Duodenal mucosa (tissue), 2 donors: Measurements from ENCODE around the gene BIRC7.

ENCODE experiments used
- H3K27ac ChIP-seq: one replicate; pipeline ENCODE4 v1.7.0; 2013; ENCODE audit warnings: low read depth, low read length
- H3K27me3 ChIP-seq, 2 donors: one replicate each; pipeline ENCODE4 v1.7.0; 2013; ENCODE audit warnings: low read length in 2 of 2, control low read depth in 1 of 2; ENCODE audit not compliant: insufficient read depth in 2 of 2, control insufficient read depth in 1 of 2
- H3K36me3 ChIP-seq, 2 donors: one replicate each; pipeline ENCODE4 v1.7.0; 2013; ENCODE audit warnings: low read length in 2 of 2, control low read depth in 1 of 2; ENCODE audit not compliant: insufficient read depth in 2 of 2, control insufficient read depth in 1 of 2
- H3K4me1 ChIP-seq, 2 donors: one replicate each; pipeline ENCODE4 v1.7.0; 2013; ENCODE audit warnings: low read length in 2 of 2, control low read depth in 1 of 2; ENCODE audit not compliant: insufficient read depth in 2 of 2, control insufficient read depth in 1 of 2
- H3K4me3 ChIP-seq, 2 donors: one replicate each; pipeline ENCODE4 v1.7.0; 2013; ENCODE audit warnings: low read length in 2 of 2, low read depth in 1 of 2
- H3K9ac ChIP-seq, 2 donors: one replicate each; pipeline ENCODE4 v1.7.0; 2013; ENCODE audit warnings: low read length in 2 of 2, low read depth in 1 of 2
- H3K9me3 ChIP-seq, 2 donors: one replicate each; pipeline ENCODE4 v1.7.0; 2013; ENCODE audit warnings: low read length in 2 of 2, control low read depth in 1 of 2; ENCODE audit not compliant: control insufficient read depth in 1 of 2

Gene BIRC7

GRCh38 chr20:63206878-63207277 is 28.8 kb upstream of the BIRC7 start:
- H3K36me3 ChIP-seq = peaks cover 58 to 92% of the 10 kb centered on the region in 2 donors
- no peaks in the 10 kb centered on the region for H3K27me3 ChIP-seq
- no peaks in the 10 kb centered on the region for H3K4me1 ChIP-seq
- H3K4me3 ChIP-seq = no peak overlapping the region
- H3K9me3 ChIP-seq = no peaks in the 10 kb centered on the region
- no peak overlapping the region for H3K27ac ChIP-seq
- H3K9ac ChIP-seq = no peak overlapping the region

GRCh38 chr20:63208346-63208909 is 27.3 kb upstream of the BIRC7 start:
- Histone ChIP-seq H3K9ac (no peak overlapping the region), H3K36me3 (peaks cover 54 to 91% of the 10 kb centered on the region in 2 donors), H3K9me3 (no peaks in the 10 kb centered on the region), H3K4me3 (no peak overlapping the region), H3K27ac (no peak overlapping the region), H3K27me3 (no peaks in the 10 kb centered on the region), H3K4me1 (peaks cover 5 to 15% of the 10 kb centered on the region in 2 donors)

- no peaks in the 10 kb centered on the region for H3K9me3 ChIP-seq
- H3K27ac ChIP-seq = no peak overlapping the region
- no peak overlapping the region for H3K4me3 ChIP-seq
- H3K27me3 ChIP-seq = no peaks in the 10 kb centered on the region
- H3K36me3 ChIP-seq = peaks cover 48 to 81% of the 10 kb centered on the region in 2 donors
- no peak overlapping the region for H3K9ac ChIP-seq
- H3K4me1 ChIP-seq = peaks cover 19 to 30% of the 10 kb centered on the region in 2 donors
Observed at GRCh38 chr20:63210011-63210605, 25.6 kb upstream of the BIRC7 start.

- Histone ChIP-seq H3K27ac (no peak overlapping the region), H3K36me3 (peaks cover 40 to 64% of the 10 kb centered on the region in 2 donors), H3K9me3 (no peaks in the 10 kb centered on the region), H3K9ac (no peak overlapping the region), H3K4me1 (peaks cover 25 to 37% of the 10 kb centered on the region in 2 donors), H3K27me3 (no peaks in the 10 kb centered on the region), H3K4me3 (no peak overlapping the region)
Observed at GRCh38 chr20:63212393-63212730, 23.3 kb upstream of the BIRC7 start.

- Histone ChIP-seq H3K36me3 (peaks cover 40 to 60% of the 10 kb centered on the region in 2 donors), H3K4me3 (no peak overlapping the region), H3K9me3 (no peaks in the 10 kb centered on the region), H3K9ac (no peak overlapping the region), H3K27ac (no peak overlapping the region), H3K27me3 (no peaks in the 10 kb centered on the region), H3K4me1 (peaks cover 25 to 37% of the 10 kb centered on the region in 2 donors)
Observed at GRCh38 chr20:63212792-63213191, 22.9 kb upstream of the BIRC7 start.

GRCh38 chr20:63214514-63214913 is 21.2 kb upstream of the BIRC7 start:
- H3K4me3 ChIP-seq = peak overlapping the region; percentile 79 to 93
- no peaks in the 10 kb centered on the region for H3K27me3 ChIP-seq
- H3K9ac ChIP-seq = peak overlapping the region; percentile 48 to 80
- peaks cover 32 to 44% of the 10 kb centered on the region in 2 donors for H3K36me3 ChIP-seq
- H3K27ac ChIP-seq = no peak overlapping the region
- H3K9me3 ChIP-seq = no peaks in the 10 kb centered on the region
- peaks cover 25 to 37% of the 10 kb centered on the region in 2 donors for H3K4me1 ChIP-seq

GRCh38 chr20:63215101-63216040 is 20.3 kb upstream of the BIRC7 start:
- H3K27ac ChIP-seq = peak overlapping the region; percentile 56
- H3K4me3 ChIP-seq = peak overlapping the region; percentile 79 to 93
- no peaks in the 10 kb centered on the region for H3K27me3 ChIP-seq
- H3K9me3 ChIP-seq = no peaks in the 10 kb centered on the region
- peaks cover 25 to 36% of the 10 kb centered on the region in 2 donors for H3K36me3 ChIP-seq
- peak overlapping the region; percentile 48 to 80 for H3K9ac ChIP-seq
- H3K4me1 ChIP-seq = peaks cover 25 to 37% of the 10 kb centered on the region in 2 donors

- H3K27ac ChIP-seq = peak within 1 kb of the TSS; percentile 80
- H3K4me3 ChIP-seq = peak within 1 kb of the TSS; percentile 85 to 93
- H3K9ac ChIP-seq = peak within 1 kb of the TSS; percentile 80 to 84
- H3K4me1 ChIP-seq = peaks cover 25 to 37% of the 10 kb centered on the region in 2 donors
- peaks cover 22 to 28% of the 10 kb centered on the region in 2 donors for H3K36me3 ChIP-seq
- no peaks in the 10 kb centered on the region for H3K9me3 ChIP-seq
- no peaks in the 10 kb centered on the region for H3K27me3 ChIP-seq
Observed at GRCh38 chr20:63216041-63216848, 19.5 kb upstream of the BIRC7 start, which contains the start of gene YTHDF1. Gene YTHDF1 (minus strand): TSS chr20:63216131. CDS start chr20:63215892, 239 bp downstream.

GRCh38 chr20:63216849-63217471 is 18.7 kb upstream of the BIRC7 start:
- no peaks in the 10 kb centered on the region for H3K27me3 ChIP-seq
- H3K9ac ChIP-seq = peak overlapping the region; percentile 78 to 84
- peak overlapping the region; percentile 82 to 85 for H3K4me3 ChIP-seq
- peaks cover 25 to 37% of the 10 kb centered on the region in 2 donors for H3K4me1 ChIP-seq
- H3K27ac ChIP-seq = no peak overlapping the region
- H3K9me3 ChIP-seq = no peaks in the 10 kb centered on the region
- H3K36me3 ChIP-seq = peaks cover 19 to 21% of the 10 kb centered on the region in 2 donors
